CD4-positive, alpha-beta T cell treated with Interleukin-17A for 4 hours (primary cell): Measurements from ENCODE around the gene NOX5.

Experiments used
- DNase-seq: peaks from one replicate; pipeline ENCODE4 v3.0.0-alpha.2; 2020; ENCODE audit warnings: mixed read lengths

The NOX5 gene

GRCh38 chr15:69107025-69107620, 92.6 kb downstream of the NOX5 start:
- DNase-seq, result no peak
